ENCODE data around the gene TWF2. TPM values are rescaled to one million over a fixed set of nuclear protein-coding genes. Genes with fewer than 3 reads are reported as not detected.

Gene TWF2
- total RNA-seq, 1 donor from 2014 or later, result 72.8 TPM

GRCh38 chr3:52237657-52238172 is 1.2 kb downstream of the TWF2 start:
- DNase-seq (ENCODE audit: low spot score), result peak; percentile 79

DNA sequence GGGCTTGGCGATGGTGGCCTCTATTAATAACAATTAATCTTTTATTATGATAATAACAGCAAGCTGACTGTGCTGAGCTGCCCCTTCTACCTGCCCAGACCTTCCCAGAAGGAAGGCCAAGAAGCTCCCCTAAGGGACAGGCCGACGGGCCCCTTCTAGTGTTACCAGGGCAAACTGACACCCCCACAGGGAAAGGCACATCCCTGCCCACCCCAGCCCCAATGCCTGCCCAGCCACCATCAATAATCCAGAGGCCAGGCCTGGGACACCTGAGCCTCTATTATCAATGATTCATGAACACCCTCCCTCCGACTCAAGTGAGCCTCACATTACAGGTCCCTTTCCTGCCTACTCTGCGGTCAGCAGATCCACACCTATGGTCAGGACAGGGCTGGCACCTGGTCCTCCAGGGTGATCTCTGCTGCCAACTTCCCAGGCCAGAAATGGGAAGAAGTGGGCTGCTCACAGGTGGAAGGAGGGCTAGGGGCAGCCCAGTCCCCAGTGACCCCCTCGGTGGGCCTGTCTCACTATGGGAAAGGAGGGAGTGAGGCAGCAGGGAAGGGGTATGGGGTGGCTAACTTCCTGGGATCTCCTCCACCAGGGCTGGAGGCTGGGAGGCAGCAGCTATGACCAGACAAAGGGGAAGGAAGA is 1.8 kb downstream of the TWF2 start:
- DNase-seq (ENCODE audit: low spot score), result no peak

DNA sequence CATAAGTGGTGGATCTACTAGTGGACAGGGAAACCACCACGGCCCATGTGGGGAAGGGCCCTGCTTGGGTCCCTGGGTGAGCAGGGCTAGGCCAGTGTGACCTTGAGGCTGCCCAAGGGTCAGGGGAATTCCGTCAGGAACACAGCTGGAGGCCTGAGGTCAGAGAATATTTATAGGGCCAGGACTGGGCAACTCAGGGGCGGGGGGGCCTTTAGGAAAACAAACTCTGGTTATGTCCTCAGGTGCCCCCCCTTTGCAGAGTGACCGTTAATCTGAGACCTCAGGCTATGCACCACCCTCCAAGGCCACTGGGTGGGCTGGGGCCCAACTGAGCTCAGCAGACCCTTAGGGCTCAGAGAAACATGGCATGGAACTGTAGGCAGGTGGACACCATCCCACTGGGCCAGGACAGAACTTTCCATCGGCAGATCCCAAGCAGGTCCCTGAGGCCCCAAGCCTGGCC is 2.5 kb downstream of the TWF2 start:
- DNase-seq (ENCODE audit: low spot score), result no peak

DNA sequence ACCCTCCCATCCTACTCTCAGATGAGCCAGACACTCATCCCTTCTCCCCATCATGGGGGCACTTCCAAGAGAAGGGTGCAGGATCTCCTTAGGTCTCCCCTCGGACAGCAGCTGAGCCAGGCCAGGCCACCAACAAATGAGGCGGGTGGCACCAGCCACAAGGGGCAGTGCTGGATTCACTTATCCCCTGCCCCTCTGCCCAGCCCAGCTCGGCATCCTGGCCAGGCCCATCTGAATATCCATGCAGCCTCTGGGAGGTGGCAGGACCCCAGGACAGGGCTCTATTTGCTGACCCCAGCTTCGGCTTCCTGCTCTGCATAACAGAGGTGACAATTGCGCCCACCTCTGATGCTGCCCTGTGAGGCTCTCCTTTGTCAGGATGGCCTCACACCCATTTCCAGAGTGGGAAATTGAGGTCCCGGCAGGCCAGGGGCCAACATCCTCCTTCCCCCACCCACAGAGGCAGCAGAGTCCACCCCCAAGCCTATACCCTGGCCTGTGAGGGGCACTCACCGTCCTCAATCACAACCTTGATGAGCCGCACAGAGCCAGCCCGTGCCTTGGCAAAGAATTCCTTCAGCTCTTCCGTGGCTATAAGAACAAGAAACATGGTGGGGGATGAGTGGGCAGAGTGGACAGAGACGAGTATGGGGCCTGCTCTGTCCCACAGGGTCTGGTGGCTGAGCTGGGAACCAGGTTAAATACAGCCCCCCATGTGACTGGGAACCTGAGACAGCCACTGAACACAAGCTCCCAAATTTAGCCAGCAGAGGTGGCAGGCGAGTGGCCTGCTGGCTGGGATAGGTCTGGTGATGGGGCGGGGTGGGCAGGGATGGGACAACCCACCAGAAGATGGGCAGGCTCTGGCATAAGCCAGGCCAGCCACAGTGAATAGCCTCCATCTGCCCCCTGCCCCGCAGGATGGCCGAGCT is 4.2 kb downstream of the TWF2 start:
- no peak for DNase-seq (ENCODE audit: low spot score)

GRCh38 chr3:52233968-52234367 is 5.0 kb downstream of the TWF2 start:
- DNase-seq (ENCODE audit: low spot score), result no peak

DNA sequence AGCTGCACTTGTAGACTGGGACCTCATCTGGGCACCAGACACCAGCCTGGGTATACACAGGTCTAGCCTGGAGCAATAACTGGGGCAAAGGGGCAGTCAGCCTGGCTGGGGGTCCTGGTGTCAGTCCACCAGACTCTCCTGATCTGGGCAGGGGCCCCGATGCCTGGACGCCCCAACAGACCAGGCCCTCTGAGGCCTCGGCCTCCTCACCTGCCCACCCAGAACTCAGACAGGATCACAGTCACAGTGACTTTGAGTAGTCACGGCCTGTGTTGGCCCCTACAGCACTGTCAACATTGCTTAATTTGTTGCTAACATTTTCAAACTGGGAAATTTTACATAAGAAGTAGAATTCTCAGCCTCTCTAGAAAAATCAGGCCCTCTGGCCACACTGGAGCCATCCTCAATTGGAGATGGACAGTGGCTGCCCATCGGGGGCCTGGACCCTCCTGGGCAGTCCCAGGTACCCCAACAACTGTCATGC is 5.8 kb downstream of the TWF2 start:
- no peak for DNase-seq (ENCODE audit: low spot score)

- no peak for DNase-seq (ENCODE audit: low spot score)
These were observed 6.5 kb downstream of the TWF2 start for GRCh38 chr3:52232279-52233107.

DNA sequence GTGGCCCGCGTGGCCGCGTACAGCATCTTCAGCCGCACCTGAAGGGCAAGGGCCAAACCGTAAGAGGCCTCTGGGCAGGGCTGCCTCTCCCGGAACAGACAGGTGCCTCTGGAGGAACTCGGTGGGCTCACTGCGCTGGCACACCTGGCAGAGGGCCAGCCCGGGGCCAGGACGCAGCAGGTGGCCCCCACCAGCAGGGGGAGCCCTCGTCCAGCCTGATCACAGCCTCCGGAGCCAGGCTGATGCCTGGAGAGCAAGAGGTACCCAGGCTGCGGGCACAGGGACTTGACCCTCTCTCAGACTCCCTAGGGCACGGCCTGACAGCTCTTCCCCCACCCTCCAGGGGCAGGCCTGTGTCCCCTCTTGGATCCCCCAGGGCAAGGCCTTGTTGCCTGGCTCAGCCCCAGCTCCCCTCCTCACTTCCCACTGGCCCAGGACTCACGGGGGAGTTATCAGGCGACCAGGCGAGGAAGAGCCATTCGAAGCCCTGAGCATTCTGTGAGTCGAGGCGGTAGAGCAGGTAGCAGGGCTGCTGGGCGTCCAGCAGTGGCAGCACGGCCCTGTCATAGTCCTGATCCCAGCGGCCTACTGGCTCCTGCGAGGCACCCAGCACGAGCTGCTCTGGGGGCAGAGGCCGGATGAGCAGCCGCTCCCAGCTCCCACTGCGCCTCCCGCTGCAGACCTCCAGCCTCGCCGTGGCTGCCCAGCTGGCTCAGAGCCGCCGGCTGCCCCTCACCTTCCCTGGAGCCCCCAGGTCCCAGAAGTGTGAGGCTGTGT is 7.3 kb downstream of the TWF2 start:
- peak; percentile 66 for DNase-seq (ENCODE audit: low spot score)

DNA sequence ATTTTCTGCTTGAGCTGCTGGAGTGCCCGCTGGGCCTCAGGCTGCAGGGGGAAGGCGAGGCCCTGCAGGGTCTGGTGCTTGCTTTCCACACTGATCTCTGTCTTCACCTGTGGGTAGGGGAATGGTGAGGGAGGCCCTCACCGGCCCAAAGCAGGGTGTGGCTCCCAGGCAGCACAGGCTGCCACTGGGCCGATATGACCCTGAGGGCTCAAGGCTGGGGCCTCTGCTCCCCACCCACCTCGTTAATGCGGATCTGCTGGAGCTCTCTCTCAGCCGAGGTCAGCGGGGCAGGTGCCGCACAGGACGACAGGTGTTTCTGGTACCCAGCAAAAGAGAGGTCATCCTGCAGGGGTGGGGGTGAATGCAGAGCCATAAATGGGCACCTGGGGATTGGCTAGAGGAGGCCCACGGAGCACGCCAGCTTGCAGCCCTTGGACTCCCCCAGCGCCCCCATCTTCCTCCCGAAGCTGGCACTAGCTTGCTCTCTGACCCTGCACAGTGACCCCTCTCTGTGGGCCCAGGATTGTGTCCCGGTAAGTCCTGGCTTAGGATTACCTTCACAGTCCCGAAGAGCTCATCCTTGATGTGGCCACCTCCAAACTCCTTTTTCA is 8.0 kb downstream of the TWF2 start:
- no peak for DNase-seq (ENCODE audit: low spot score)

DNA sequence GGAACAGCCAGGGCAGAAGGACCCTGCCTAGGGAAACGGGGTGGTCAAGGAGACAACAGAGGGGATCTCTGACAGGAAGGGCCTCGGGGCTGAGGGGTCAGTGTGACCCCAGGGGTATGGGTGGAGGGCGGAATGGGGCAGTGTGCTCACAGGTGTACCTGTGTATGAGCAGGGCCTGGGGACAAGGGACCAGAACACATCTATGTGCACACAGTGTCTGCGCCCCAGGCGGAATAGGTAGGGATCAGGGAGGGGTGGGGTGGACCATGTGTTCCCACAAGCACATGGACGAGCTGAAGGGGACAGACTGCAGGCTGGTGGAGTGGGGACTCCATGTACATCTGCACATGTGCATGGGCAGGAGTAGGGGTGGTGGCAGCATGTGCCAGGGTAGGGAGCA is 8.5 kb downstream of the TWF2 start:
- DNase-seq (ENCODE audit: low spot score), result no peak

DNA sequence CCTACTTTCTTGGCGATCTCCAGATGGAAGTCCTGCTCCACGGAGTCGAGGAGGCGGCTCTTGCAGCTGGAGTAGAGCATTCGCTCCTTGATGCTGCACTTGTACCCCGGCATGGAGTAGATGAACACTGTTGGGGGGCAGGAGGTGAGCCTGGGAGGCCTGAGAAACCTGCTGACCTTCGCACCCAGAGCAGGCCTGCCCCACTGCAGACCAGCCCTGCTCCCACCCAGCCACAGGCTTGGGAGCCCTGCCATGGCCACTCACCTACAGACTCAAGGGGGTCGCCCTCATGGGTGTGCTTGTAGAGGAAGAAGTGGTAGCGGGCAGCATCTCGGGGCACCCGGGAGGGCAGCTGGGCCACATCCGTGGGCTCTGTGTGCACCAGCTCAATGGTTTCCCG is 9.3 kb downstream of the TWF2 start:
- no peak for DNase-seq (ENCODE audit: low spot score)

- no peak for DNase-seq (ENCODE audit: low spot score)
These were observed 10.1 kb downstream of the TWF2 start for GRCh38 chr3:52228751-52229291.

DNA sequence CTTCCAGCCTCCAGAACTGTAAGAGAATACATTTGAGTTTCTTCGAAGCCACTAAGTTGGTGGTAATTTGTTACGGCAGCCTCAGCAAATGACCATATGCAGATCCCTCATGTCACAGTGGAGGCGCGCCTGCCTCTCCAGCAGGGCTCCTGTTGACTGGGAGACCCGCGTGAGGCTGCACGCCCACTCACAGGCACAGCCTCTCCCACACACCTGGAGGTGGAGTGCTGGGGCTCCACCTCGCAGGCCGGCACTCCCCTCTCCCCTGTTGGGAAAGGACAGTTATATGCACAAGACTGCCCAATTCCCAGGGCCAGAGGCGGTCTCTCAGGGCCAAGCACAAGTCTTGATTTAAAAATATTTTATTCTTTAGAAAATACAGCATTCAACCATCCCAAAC is 10.7 kb downstream of the TWF2 start:
- no peak for DNase-seq (ENCODE audit: low spot score)

- DNase-seq (ENCODE audit: low spot score), result no peak
These were observed 11.2 kb downstream of the TWF2 start for GRCh38 chr3:52227766-52228165.

DNA sequence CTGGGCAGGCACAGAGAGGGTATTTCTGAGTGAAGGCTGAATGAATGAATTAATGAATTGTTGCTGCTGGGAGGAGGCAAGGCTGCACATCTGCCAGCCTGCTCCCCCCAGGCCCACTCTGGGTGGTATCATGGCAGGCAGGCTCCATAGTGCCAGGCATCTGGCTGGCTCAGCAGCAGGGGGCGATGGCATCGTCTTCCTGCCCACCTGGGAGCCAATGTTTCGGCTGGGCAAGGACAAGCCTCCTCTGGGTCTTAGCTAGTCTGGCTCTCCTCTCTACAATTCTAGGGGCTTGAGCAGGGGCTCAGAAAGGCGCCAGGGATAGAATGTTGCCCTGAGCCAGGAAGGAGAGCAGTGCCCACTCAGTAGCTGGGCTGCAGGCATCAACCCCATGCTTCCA is 11.8 kb downstream of the TWF2 start:
- DNase-seq (ENCODE audit: low spot score), result no peak

DNA sequence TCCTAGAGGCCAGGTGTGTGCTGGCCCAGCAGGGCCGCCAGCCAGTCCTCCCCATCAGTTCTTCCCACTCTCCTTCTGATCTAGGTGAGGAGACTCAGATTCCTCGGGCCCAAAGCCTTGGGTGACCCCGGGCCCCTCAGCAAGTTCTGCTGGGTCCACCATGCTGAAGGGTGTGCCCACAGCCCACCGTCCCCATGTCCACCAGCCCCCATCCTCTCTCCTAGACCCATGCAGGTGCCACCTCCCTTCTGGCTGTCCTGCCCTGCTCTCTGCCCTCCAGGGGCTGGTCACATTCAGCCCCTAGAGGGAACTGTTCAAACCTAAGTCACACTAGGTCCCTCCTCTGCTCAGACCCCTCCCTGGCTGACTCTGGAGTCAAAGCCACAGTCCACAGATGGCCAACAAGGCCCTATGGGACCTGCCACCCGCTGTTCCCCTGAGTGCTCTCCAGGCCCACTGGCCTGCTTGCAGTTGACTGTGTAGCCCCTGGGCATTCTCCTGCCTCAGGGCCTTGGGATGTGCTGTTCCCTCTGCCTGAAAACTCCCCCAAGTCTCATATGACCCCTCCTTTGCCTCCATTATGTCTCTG is 12.6 kb downstream of the TWF2 start:
- no peak for DNase-seq (ENCODE audit: low spot score)

DNA sequence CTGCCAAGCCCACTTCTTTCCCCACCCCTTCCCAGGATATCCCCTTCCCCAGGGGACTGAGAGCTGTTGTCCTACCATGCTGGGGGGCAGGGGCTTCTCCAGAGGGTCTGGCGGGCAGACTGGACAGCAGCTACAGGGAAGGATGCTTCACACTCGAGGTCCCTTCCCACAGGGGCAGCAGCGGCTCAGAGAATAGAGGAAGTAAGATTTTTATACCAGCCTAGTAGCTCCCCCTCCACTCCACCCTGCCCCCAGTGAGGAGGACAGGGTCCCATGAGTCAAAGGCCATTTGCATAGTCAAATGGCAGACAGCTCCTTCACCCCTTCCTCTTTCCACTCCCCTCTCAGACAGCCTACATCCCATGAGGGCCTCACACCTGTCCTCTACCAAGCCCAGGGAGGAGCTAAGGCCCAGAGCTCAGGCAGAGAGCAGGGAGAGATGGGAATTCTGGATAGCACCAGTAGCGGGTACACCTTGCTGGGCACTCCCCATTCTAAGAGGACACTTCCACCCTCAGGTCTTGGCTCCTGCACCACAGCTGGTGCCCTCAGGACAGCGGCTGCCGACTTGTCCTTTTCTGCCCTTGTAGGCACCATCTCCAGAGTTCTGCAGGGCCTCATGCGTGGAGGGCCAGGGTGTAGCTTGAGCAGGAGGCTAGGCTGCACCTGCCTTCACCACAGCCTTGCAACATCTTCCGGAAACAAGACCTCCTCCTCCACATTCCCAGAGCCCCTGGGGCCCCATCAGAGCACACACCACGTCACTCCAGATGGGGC is 13.3 kb downstream of the TWF2 start, which contains the start of gene TLR9:
Gene TLR9 (minus strand): TSS at position 194 of the 777 bp plus-strand sequence. CDS start 116 bp downstream, at position 78.
- no peak for DNase-seq (ENCODE audit: low spot score)

DNA sequence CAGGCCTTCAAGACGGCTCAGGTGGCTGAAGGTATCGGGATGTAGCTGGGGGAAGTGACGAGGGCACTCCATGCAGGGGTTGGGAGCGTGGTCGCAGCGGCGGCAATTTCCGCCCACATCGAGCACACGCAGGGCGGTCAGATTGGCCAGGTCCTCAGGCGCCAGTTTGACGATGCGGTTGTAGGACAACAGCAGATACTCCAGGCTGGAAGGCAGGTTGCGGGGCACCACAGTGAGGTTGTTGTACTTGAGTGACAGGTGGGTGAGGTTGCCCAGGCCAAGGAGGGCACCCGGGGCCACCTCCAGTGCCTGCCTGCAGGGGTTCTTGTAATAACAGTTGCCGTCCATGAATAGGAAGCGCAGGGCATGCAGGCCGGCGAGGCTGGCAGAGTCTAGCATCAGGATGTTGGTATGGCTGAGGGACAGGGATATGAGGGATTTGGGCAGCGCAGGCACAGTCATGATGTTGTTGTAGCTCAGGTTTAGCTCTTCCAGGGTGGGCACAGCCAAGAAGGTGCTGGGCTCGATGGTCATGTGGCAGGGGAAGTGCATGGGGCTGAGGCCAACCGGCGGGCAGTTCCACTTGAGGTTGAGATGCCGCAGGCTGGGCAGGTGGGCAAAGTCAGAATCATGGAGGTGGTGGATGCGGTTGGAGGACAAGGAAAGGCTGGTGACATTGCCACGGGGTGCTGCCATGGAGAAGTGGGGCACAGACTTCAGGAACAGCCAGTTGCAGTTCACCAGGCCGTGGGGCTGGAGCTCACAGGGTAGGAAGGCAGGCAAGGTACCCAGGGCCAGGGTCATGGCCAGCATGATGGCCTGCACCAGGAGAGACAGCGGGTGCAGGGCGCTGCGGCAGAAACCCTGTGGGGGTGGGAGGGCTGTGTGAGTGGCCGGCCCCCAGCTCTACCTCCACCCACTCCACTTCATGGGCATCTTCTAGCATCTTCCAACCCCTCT is 15.2 kb downstream of the TWF2 start:
- no peak for DNase-seq (ENCODE audit: low spot score)

Data from mucosa of gallbladder (tissue), 1 donor.